PFSK-1 (cell line): Measurements from ENCODE around the gene NELFCD.

Source experiments
- FOXP2 ChIP-seq: optimal IDR thresholded peaks from 2 replicates; pipeline ENCODE3; 2011; ENCODE audit warnings: borderline replicate concordance, control low read depth, inconsistent platforms; ENCODE audit not compliant: insufficient read depth; ENCODE audit errors: extremely low read length, extremely low read depth
- POLR2AphosphoS5 ChIP-seq: IDR thresholded peaks from 2 replicates; pipeline ENCODE4 v1.6.1; 2012; ENCODE audit warnings: low read depth, mild to moderate bottlenecking, control low read depth, low read length, moderate library complexity
- REST ChIP-seq, 2 experiments: IDR thresholded peaks; 2 replicates each; pipeline versions ENCODE4 v1.6.1 to v1.8.0; 2011 to 2012; ENCODE audit warnings: low read depth in 2 of 2, low read length in 2 of 2, control low read depth in 1 of 2, inconsistent platforms in 1 of 2, mild to moderate bottlenecking in 1 of 2, moderate library complexity in 1 of 2; ENCODE audit not compliant: insufficient read depth in 1 of 2
- SIN3A ChIP-seq: IDR thresholded peaks from 2 replicates; pipeline ENCODE4 v1.6.1; 2012; ENCODE audit warnings: mild to moderate bottlenecking, low read length, moderate library complexity, borderline replicate concordance; ENCODE audit not compliant: insufficient read depth
- TAF1 ChIP-seq: IDR thresholded peaks from 2 replicates; pipeline ENCODE4 v1.6.1; 2012; ENCODE audit warnings: low read length, control low read depth, borderline replicate concordance; ENCODE audit not compliant: insufficient read depth

Gene NELFCD

GRCh38 chr20:59025086-59025485, 44.0 kb downstream of the NELFCD start:
- TF ChIP-seq REST (IDR thresholded peaks at IDR 0.05; ENCODE audit: insufficient read depth in 1 of 2, low read depth in 2 of 2, low read length in 2 of 2) = no peak
- no peak for TF ChIP-seq POLR2AphosphoS5
- TF ChIP-seq TAF1 = no peak
- no peak for TF ChIP-seq FOXP2
- no peak for TF ChIP-seq SIN3A

GRCh38 chr20:59025511-59025910, 44.5 kb downstream of the NELFCD start:
- TF ChIP-seq REST (IDR thresholded peaks at IDR 0.05; ENCODE audit: insufficient read depth in 1 of 2, low read depth in 2 of 2, low read length in 2 of 2) = no peak
- no peak for TF ChIP-seq FOXP2
- no peak for TF ChIP-seq POLR2AphosphoS5
- TF ChIP-seq SIN3A = no peak

GRCh38 chr20:59026904-59027740, 46.1 kb downstream of the NELFCD start:
- no peak for TF ChIP-seq POLR2AphosphoS5
- no peak for TF ChIP-seq REST (IDR thresholded peaks at IDR 0.05; ENCODE audit: insufficient read depth in 1 of 2, low read depth in 2 of 2, low read length in 2 of 2)
- TF ChIP-seq FOXP2 = no peak
- no peak for TF ChIP-seq TAF1
- TF ChIP-seq SIN3A = no peak

GRCh38 chr20:59027741-59028320, 46.8 kb downstream of the NELFCD start:
- TF ChIP-seq FOXP2 (no peak), REST (IDR thresholded peaks at IDR 0.05; ENCODE audit: insufficient read depth in 1 of 2, low read depth in 2 of 2, low read length in 2 of 2) (no peak), SIN3A (no peak), TAF1 (no peak), POLR2AphosphoS5 (no peak)
